Ovary (tissue), 9 donors: ENCODE results near the gene GPR132. TPM values are rescaled to one million over a fixed set of nuclear protein-coding genes. Genes with fewer than 3 reads are reported as not detected.

Experiments used
- DNase-seq, 5 donors: peaks; one replicate each; pipeline ENCODE4 v3.0.0-alpha.2; 2019 to 2020
- H3K27ac ChIP-seq, 2 donors: fragments of 200-600 bp; one replicate each; pipeline versions ENCODE4 v1.5.1 to v1.8.0; 2019 to 2022
- H3K27me3 ChIP-seq: fragments of 200-600 bp; one replicate; pipeline ENCODE4 v1.8.0; 2022
- H3K36me3 ChIP-seq: fragments of 200-600 bp; sonication (generic); one replicate; pipeline ENCODE4 v1.5.1; 2019
- H3K4me1 ChIP-seq: one replicate; pipeline ENCODE4 v1.8.1; 2013; ENCODE audit warnings: mild to moderate bottlenecking, moderate library complexity; ENCODE audit not compliant: insufficient read depth
- H3K4me3 ChIP-seq: fragments of 200-600 bp; sonication (generic); one replicate; pipeline ENCODE4 v1.5.1; 2017
- H3K9me3 ChIP-seq, 2 donors: fragments of 200-600 bp in 1 of 2; sonication (generic) in 1 of 2; one replicate each; pipeline versions ENCODE4 v1.5.1 to v1.8.1; 2013 to 2019; ENCODE audit warnings: mild to moderate bottlenecking in 1 of 2, moderate library complexity in 1 of 2
- EP300 ChIP-seq: sonication (generic); formaldehyde crosslinking; IDR thresholded peaks from one replicate; pipeline ENCODE4 v1.6.1; 2017; ENCODE audit warnings: antibody characterized with exemption
- POLR2A ChIP-seq: fragments of 450-650 bp; IDR thresholded peaks from one replicate; pipeline ENCODE4 v1.6.1; 2017; ENCODE audit warnings: antibody characterized with exemption, mild to moderate bottlenecking, moderate library complexity
- WGBS, 3 donors: extraction: QIAGEN DNeasy Blood & Tissue Kit in 1 of 3; methylation state at CpG; one replicate each; pipeline versions ENCODE4 v1.1.5 to v1.1.7; 2013 to 2017; 5-methylcytosine and 5-hydroxymethylcytosine counted together
- intact Hi-C, 4 donors: fragments of 100-400 bp; cut with DNase I; formaldehyde crosslinking; loops; one replicate each; pipeline versions ENCODE4 v1.11.0 to v1.15.1; 2022 to 2023
- polyA plus RNA-seq, 2 donors: library from polyadenylated mRNA; stranded (reverse); fragments of 200-250 nt in 1 of 2; fragments of 350-450 nt in 1 of 2; fragmentation: Illumina TruSeq in 1 of 2; extraction: RNeasy Lipid Tissue Mini Kit (QIAGEN cat#74804) in 1 of 2; gene quantifications; one replicate each; pipeline ENCODE4 v1.2.3, GENCODE V29; 2013 to 2014
- total RNA-seq, 7 donors: library from RNA; depleted of rRNA in 2 of 7; stranded (reverse); fragments of >200 nt in 2 of 7; fragmentation: NEBNext Ultra II Directional in 3 of 7; extraction: Animal tissue kit (Norgen Biotek cat#: 25700) in 3 of 7; gene quantifications; one replicate each; pipeline versions ENCODE4 v1.1.0 to v1.2.4, GENCODE V29; 2016 to 2023
- TF ChIP-seq, protein P1 (sequence below), 3 donors: fragments of 450-650 bp in 2 of 3; fragments of 200-600 bp in 1 of 3; IDR thresholded peaks; one replicate each; pipeline versions ENCODE4 v1.5.1 to v1.8.0; 2016 to 2022; ENCODE audit warnings: antibody characterized with exemption in 3 of 3, mild to moderate bottlenecking in 1 of 3
- donor health status: DM: no; HTN: no; CAD: no; lungs with moderate emphysema.
- donor health status: DM: no; HTN: no; CAD: no.
- donor health status: Bipolar disorder and iron deficiency.
- donor health status: DM: yes; HTN: yes; CAD: no.
- donor health status: DM: no; HTN: no; CAD: no.
- donor health status: DM: yes; HTN: yes; CAD: no.

The GPR132 gene
- total and polyA plus RNA-seq, 9 donors: 0.27 to 2.0 (median 0.73) TPM

DNA sequence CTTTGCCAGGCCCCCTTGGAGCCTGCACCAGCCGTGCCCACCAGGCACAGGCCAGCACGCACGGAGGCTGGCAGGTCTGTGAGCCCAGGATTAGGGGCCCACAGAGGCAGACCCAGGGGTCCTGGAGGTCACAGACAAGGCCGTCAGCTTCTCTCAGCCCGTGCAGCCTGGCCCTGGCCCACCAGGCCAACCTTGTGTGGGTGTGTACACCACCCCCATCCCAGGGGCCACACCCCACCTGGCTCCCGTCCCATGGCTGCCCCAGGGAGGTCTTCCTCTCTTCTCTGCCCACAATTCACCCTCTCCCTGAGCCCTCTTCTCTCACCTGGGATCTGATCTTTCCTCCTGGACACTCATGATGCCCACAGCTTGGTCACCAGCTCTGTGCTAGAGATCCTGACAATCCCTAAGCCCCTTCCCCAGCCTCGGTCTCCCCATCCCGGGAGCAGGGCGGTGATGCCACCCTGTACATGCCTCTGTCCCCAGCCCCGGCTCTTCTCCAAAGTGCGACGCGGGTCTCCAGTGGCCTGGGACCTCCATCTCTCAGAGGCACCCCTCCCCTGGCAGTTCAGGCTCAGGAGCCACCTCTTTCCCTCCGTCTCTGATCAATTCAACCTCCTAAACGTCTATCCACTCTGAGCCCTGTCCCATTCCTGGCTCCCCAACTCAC, 31.1 kb upstream of the GPR132 start:
- intact Hi-C loops: loop anchor here in 1 of 4 donors (10.0 kb wide), 2 partner anchors 168 to 398 kb away; partner anchors contain the start of gene TEDC1
- H3K36me3 ChIP-seq: no peaks in the 10 kb centered on the region
- WGBS, 3 donors: 74 to 84% (median 75%) methylated on average over 15 of the region's 15 CpGs

DNA sequence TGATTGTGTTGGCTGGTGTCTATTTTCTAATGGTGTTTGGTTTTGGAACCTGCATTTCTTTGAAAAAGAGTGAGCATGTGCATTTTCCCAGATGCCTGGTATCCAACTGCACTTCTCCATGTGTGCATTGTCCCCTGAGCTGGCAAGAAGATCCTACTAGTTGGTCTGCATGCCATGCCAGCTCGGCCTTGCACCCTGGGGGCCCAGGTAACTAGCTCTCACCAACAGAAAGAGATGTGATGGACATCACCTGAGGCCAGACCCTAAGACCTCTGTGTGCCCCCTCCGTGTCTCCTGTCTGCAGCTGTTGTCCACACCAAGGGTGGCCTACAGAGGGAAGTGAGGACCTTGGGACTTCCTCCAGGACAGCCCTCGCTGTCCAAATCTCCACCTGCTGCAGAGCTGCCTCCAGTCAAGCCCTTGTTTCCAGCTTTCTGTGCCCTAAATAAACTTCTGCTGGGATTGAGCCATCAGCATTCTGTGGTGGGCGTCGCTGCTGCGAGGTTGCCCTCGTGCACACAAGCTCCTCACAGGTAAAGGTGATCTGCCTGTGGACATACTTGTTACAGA, 30.1 kb upstream of the GPR132 start:
- Histone ChIP-seq H3K4me1 (peaks cover 7% of the 10 kb centered on the region), H3K27ac (no peak overlapping the region), H3K36me3 (no peaks in the 10 kb centered on the region), H3K9me3 (no peaks in the 10 kb centered on the region), H3K4me3 (no peak overlapping the region), H3K27me3 (no peaks in the 10 kb centered on the region)
- no peak for TF ChIP-seq POLR2A
- no peak for TF ChIP-seq EP300
- TF ChIP-seq, protein P1, sequence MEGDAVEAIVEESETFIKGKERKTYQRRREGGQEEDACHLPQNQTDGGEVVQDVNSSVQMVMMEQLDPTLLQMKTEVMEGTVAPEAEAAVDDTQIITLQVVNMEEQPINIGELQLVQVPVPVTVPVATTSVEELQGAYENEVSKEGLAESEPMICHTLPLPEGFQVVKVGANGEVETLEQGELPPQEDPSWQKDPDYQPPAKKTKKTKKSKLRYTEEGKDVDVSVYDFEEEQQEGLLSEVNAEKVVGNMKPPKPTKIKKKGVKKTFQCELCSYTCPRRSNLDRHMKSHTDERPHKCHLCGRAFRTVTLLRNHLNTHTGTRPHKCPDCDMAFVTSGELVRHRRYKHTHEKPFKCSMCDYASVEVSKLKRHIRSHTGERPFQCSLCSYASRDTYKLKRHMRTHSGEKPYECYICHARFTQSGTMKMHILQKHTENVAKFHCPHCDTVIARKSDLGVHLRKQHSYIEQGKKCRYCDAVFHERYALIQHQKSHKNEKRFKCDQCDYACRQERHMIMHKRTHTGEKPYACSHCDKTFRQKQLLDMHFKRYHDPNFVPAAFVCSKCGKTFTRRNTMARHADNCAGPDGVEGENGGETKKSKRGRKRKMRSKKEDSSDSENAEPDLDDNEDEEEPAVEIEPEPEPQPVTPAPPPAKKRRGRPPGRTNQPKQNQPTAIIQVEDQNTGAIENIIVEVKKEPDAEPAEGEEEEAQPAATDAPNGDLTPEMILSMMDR (IDR thresholded peaks at IDR 0.05): no peak
- DNase-seq: no peak
- intact Hi-C loops: loop anchor here in 1 of 4 donors (10.0 kb wide), 2 partner anchors 169 to 399 kb away; partner anchors contain the start of gene TEDC1
- 89 to 96% (median 92%) methylated on average over 7 of the region's 7 CpGs for WGBS, 3 donors

More for the DNA sequence above, 31.1 kb upstream of the GPR132 start:
- TF ChIP-seq POLR2A (no peak), EP300 (no peak)
- TF ChIP-seq, protein P1 (IDR thresholded peaks at IDR 0.05): no peak
- Histone ChIP-seq H3K4me1 (peaks cover 7% of the 10 kb centered on the region), H3K4me3 (no peak overlapping the region), H3K27me3 (no peaks in the 10 kb centered on the region), H3K27ac (no peak overlapping the region), H3K9me3 (no peaks in the 10 kb centered on the region)
- no peak for DNase-seq

DNA sequence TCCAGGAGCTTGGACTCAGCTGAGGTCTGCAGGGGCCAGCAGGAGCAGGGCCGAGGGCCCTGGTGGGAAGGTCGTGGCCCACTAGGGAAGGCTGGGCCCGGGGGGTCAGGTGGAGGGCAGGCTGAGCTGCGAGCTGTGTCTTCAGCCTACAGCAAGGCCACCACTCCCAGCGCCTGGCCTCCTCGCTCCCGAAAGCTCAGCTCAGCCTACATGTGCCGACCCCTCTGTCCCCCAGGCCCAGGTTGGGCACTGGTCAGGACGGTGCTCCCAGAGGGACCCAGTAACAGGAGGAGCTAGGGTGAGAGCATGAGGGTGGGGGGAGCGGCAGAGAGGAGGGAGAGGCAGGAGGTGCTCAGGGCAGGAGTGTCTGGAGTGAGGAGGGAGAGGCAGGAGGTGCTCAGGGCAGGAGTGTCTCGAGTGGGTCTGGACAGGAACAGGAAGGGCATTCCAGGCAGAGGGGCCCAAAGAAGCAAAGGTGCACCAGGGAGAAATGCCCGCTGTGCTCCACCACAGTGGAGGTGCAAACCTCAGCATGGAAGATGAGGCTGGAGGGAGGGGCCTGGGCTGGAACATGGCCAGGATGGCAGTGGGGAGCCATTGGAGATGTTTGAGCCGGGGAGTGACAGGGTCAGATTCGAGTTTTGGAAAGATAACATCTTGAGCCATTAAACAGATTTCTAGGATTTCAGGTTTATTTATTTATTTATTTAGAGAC, 29.1 kb upstream of the GPR132 start:
- Histone ChIP-seq H3K4me3 (peak overlapping the region; percentile 80), H3K4me1 (peaks cover 7% of the 10 kb centered on the region), H3K36me3 (no peaks in the 10 kb centered on the region), H3K9me3 (no peaks in the 10 kb centered on the region), H3K27me3 (no peaks in the 10 kb centered on the region), H3K27ac (peak overlapping the region; percentile 85 to 88)
- peak in 2 of 5 donors; percentile 52 to 53 for DNase-seq
- intact Hi-C loops: loop anchor here in 1 of 4 donors (10.0 kb wide), 2 partner anchors 170 to 400 kb away; partner anchors contain the start of gene TEDC1
- TF ChIP-seq POLR2A (no peak), EP300 (no peak)
- TF ChIP-seq, protein P1 (IDR thresholded peaks at IDR 0.05): no peak
- 55 to 61% (median 60%) methylated on average over 14 of the region's 14 CpGs for WGBS, 3 donors

DNA sequence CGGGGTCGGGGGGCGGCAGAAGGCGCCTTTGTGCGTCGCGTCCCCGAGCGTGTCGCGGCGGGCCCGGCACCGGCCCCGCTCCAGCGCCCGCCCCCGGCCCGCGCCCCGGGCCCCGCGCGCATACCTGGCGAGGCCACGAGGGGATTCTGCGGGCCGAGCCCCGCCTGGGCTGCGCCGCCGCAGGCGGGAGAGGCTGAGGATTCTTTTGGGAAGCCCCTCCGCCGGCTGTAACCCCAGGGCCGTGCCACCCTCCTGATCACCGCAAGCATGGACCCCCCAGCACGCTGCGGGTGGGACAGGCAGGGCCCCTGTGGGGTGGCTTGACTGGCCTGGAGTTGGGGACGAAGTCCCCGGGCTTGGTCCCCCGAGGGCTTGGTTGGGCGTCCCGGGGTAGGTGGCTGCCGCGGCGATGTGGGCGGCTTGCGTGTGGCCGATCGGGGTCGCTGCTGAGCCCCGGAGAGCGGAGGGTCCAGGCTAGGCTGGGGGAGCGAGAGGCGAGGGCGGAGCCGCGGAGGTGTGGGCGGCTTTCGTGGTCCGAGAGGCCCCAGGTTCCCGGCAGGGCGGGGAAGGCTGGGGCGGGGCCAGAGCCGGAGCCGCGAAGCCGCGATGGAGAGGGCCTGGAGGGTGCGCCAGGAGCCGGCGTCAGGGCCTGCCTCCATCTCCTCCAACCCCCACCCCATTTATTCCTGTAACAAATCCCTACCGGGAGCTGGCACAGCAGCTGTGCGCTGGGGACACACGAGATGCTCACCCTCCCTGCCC, 28.4 kb upstream of the GPR132 start:
- peak overlapping the region; percentile 85 to 88 for H3K27ac ChIP-seq
- 0 to 2% (median 1%) methylated on average over 38 to 76 of the region's 76 CpGs for WGBS, 3 donors
- H3K27me3 ChIP-seq: no peaks in the 10 kb centered on the region
- DNase-seq: peak; percentile 79 to 89 (median 84)
- TF ChIP-seq EP300 (no peak), POLR2A (peak; percentile 41)
- TF ChIP-seq, protein P1 (IDR thresholded peaks at IDR 0.05): peak in 2 of 3 donors; percentile 41 to 51
- peaks cover 9% of the 10 kb centered on the region for H3K4me1 ChIP-seq
- H3K36me3 ChIP-seq: no peaks in the 10 kb centered on the region
- intact Hi-C loops: loop anchor here in 1 of 4 donors (10.0 kb wide), 2 partner anchors 171 to 401 kb away; partner anchors contain the start of gene TEDC1
- no peaks in the 10 kb centered on the region for H3K9me3 ChIP-seq
- H3K4me3 ChIP-seq: peak overlapping the region; percentile 80
